GM04503 (cell line): Measurements from ENCODE around the gene EPN2.
A peak's percentile ranks its signal among the peaks of the same experiment; 100 is the strongest.

Experiments used
- DNase-seq: peaks from one replicate; pipeline ENCODE4 v3.0.0-alpha.2; 2012; ENCODE audit warnings: low read depth

EPN2 gene

GRCh38 chr17:19331134-19331533 is 94.0 kb downstream of the EPN2 start:
- peak; percentile 78 for DNase-seq

- DNase-seq: no peak
Measured at GRCh38 chr17:19331543-19332245, 94.5 kb downstream of the EPN2 start.

- no peak for DNase-seq
Measured at GRCh38 chr17:19332371-19333131, 95.4 kb downstream of the EPN2 start.

- DNase-seq: no peak
Measured at GRCh38 chr17:19333132-19333440, 95.9 kb downstream of the EPN2 start.

GRCh38 chr17:19333736-19334290 is 96.6 kb downstream of the EPN2 start:
- DNase-seq: no peak

GRCh38 chr17:19334331-19334730 is 97.2 kb downstream of the EPN2 start:
- no peak for DNase-seq

- DNase-seq: no peak
Measured at GRCh38 chr17:19335951-19336631, 98.9 kb downstream of the EPN2 start.

- no peak for DNase-seq
Measured at GRCh38 chr17:19336938-19337711, 100.0 kb downstream of the EPN2 start.

GRCh38 chr17:19337712-19338023 is 100.5 kb downstream of the EPN2 start:
- DNase-seq: no peak

- no peak for DNase-seq
Measured at GRCh38 chr17:19338031-19338990, 101.1 kb downstream of the EPN2 start.

- no peak for DNase-seq
Measured at GRCh38 chr17:19339341-19339815, 102.2 kb downstream of the EPN2 start.

- DNase-seq: no peak
Measured at GRCh38 chr17:19341211-19341631, 104.1 kb downstream of the EPN2 start.

- DNase-seq: no peak
Measured at GRCh38 chr17:19341641-19342610, 104.8 kb downstream of the EPN2 start.

GRCh38 chr17:19342611-19343255 is 105.6 kb downstream of the EPN2 start:
- DNase-seq: no peak

- no peak for DNase-seq
Measured at GRCh38 chr17:19343256-19343630, 106.1 kb downstream of the EPN2 start.

GRCh38 chr17:19343671-19344151 is 106.5 kb downstream of the EPN2 start:
- no peak for DNase-seq

- DNase-seq: no peak
Measured at GRCh38 chr17:19344311-19345066, 107.3 kb downstream of the EPN2 start.

GRCh38 chr17:19345067-19345460 is 107.9 kb downstream of the EPN2 start:
- DNase-seq: no peak
